ENCODE measurements around the gene UBE2H. TPM values are rescaled to one million over a fixed set of nuclear protein-coding genes. Genes with fewer than 3 reads are reported as not detected.
"Not testable (repeated sequence)": the region's sequence is repeated elsewhere in the genome, so short reads cannot be mapped to it uniquely, and the experiment has no call there.

UBE2H gene
- total RNA-seq, 1 experiment from 2014 or later = 34.7 TPM

DNA sequence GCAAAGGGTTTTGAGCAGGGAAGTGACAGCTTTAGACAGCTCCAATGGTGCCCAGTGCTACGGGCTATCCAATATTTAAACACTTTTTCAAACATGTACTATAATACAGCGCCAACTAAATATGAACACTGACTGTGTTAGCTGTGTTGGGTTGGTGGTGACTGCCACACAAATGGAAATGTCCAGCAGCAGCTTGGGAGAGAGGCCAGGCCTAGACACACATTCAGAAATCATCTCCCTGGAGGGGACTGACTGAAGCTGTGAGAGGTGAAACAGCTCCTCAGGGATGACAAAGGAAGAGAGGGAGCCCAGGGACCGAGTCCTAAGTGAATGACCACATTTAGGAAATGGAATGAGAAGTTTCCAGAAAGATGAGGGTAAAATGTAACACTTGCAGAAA is 115.8 kb downstream of the UBE2H start:
- Histone ChIP-seq H3K4me2 (ENCODE audit: low read depth, low read length, poor library complexity, severe bottlenecking) (no peak overlapping the region), H4K20me1 (ENCODE audit: insufficient read depth, low read depth, low read length) (no peaks in the 10 kb centered on the region), H3K4me1 (ENCODE audit: low read length) (no peaks in the 10 kb centered on the region), H3K9me3 (ENCODE audit: low read length) (no peaks in the 10 kb centered on the region), H3K27ac (ENCODE audit: low read length) (no peak overlapping the region), H3K9me2 (replicated peaks; ENCODE audit: insufficient read depth, low read length) (no peaks in the 10 kb centered on the region), H3K27me3 (ENCODE audit: low read length) (no peaks in the 10 kb centered on the region), H3K79me2 (ENCODE audit: low read length) (peaks cover 3% of the 10 kb centered on the region; the same call in 1 of the 2 replicates), H2AFZ (ENCODE audit: low read length) (no peak overlapping the region), H3K36me3 (ENCODE audit: insufficient read depth, low read length) (no peaks in the 10 kb centered on the region), H3K9ac (ENCODE audit: low read length) (no peak overlapping the region), H3K4me3 (ENCODE audit: low read length) (no peak overlapping the region)
- DNase-seq = no peak

DNA sequence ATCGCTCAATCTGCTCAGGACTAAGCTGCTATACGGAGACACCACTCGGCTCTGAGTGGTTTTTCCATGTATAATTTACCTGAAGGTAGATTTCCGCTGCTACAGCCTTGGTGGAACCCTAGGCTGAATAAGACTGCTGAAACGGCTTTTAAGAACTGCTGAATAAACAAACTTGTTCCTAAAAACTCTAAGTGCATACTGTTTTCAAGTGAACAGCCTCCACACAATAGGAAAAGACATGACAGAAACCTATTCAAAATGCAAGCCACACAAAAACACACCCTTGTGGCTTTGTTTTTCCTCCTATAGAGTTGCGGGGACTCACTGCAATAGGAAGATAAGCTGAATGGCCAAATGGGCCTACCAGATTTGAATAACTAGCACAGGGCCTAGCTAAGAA is 117.2 kb downstream of the UBE2H start:
- H3K36me3 ChIP-seq (ENCODE audit: insufficient read depth, low read length) = no peaks in the 10 kb centered on the region
- H3K4me2 ChIP-seq (ENCODE audit: low read depth, low read length, poor library complexity, severe bottlenecking) = no peak overlapping the region

DNA sequence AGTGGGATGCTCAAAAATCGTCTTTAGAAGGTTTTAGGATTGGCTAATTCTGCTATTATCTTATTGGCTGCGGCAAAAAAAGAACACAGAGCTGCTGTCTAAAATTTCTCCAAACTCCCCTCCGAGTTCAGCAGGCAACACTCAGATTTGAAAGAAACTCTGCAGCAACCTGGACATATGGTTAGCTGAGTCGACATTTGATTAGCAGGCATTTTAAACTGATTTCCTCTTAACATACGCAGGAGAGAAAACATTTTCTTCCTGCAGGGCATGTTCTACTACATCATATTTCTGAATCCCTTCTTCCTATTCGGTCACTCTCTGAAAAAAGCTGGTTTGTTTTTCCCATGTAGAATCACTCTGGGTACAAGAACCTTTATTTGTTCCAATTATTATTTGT is 119.4 kb downstream of the UBE2H start:
- not testable (repeated sequence) for H3K9me2 ChIP-seq (replicated peaks; ENCODE audit: insufficient read depth, low read length); H3K36me3 ChIP-seq (ENCODE audit: insufficient read depth, low read length); H4K20me1 ChIP-seq (ENCODE audit: insufficient read depth, low read depth, low read length); H3K9ac ChIP-seq (ENCODE audit: low read length); H3K27ac ChIP-seq (ENCODE audit: low read length); H3K4me3 ChIP-seq (ENCODE audit: low read length); DNase-seq; H2AFZ ChIP-seq (ENCODE audit: low read length); H3K27me3 ChIP-seq (ENCODE audit: low read length); H3K79me2 ChIP-seq (ENCODE audit: low read length); H3K9me3 ChIP-seq (ENCODE audit: low read length); H3K4me2 ChIP-seq (ENCODE audit: low read depth, low read length, poor library complexity, severe bottlenecking)
- H3K4me1 ChIP-seq (ENCODE audit: low read length) = peaks cover 12% of the 10 kb centered on the region

More for the DNA sequence above, 117.2 kb downstream of the UBE2H start:
- H3K79me2 ChIP-seq (ENCODE audit: low read length) = no peaks in the 10 kb centered on the region
- no peak overlapping the region for H3K4me3 ChIP-seq (ENCODE audit: low read length)
- no peak overlapping the region for H3K9ac ChIP-seq (ENCODE audit: low read length)
- no peaks in the 10 kb centered on the region for H3K27me3 ChIP-seq (ENCODE audit: low read length)
- H4K20me1 ChIP-seq (ENCODE audit: insufficient read depth, low read depth, low read length) = no peaks in the 10 kb centered on the region
- no peak for DNase-seq
- H3K9me2 ChIP-seq (replicated peaks; ENCODE audit: insufficient read depth, low read length) = no peaks in the 10 kb centered on the region
- H2AFZ ChIP-seq (ENCODE audit: low read length) = no peak overlapping the region
- peaks cover 2% of the 10 kb centered on the region for H3K4me1 ChIP-seq (ENCODE audit: low read length)
- no peak overlapping the region for H3K27ac ChIP-seq (ENCODE audit: low read length)
- no peaks in the 10 kb centered on the region for H3K9me3 ChIP-seq (ENCODE audit: low read length)

DNA sequence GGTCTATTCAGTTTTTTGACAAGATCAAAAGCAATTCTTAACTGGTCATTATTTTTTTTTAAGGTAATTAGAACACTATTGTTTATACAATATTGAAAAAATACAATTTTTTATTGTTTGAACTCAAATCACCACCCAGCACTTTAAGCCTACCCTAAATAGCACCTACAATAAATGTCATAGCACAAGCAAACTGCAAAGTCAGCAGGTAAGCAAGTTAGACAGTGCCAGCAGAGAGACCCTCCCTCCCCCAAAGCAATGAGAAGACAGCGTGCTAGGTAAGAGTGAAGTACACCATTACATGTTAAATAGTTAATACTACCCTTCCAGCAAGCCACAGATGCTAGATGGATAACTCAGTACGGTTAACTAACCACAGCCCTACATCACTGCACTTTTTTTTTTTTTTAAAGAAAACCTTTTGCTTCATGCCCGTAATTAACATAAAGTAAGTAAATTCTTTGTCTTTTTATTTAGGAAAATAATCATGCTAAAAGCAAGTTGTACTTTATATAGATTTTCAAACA is 120.0 kb downstream of the UBE2H start:
- Histone ChIP-seq H3K9me2 (replicated peaks; ENCODE audit: insufficient read depth, low read length) (no peaks in the 10 kb centered on the region), H3K36me3 (ENCODE audit: insufficient read depth, low read length) (no peaks in the 10 kb centered on the region), H4K20me1 (ENCODE audit: insufficient read depth, low read depth, low read length) (no peaks in the 10 kb centered on the region), H3K27ac (ENCODE audit: low read length) (no peak overlapping the region), H3K4me3 (ENCODE audit: low read length) (no peak overlapping the region), H3K79me2 (ENCODE audit: low read length) (no peaks in the 10 kb centered on the region), H3K4me2 (ENCODE audit: low read depth, low read length, poor library complexity, severe bottlenecking) (no peak overlapping the region), H3K9me3 (ENCODE audit: low read length) (no peaks in the 10 kb centered on the region), H3K4me1 (ENCODE audit: low read length) (peaks cover 12% of the 10 kb centered on the region), H3K27me3 (ENCODE audit: low read length) (no peaks in the 10 kb centered on the region), H2AFZ (ENCODE audit: low read length) (no peak overlapping the region), H3K9ac (ENCODE audit: low read length) (no peak overlapping the region)
- no peak for DNase-seq

DNA sequence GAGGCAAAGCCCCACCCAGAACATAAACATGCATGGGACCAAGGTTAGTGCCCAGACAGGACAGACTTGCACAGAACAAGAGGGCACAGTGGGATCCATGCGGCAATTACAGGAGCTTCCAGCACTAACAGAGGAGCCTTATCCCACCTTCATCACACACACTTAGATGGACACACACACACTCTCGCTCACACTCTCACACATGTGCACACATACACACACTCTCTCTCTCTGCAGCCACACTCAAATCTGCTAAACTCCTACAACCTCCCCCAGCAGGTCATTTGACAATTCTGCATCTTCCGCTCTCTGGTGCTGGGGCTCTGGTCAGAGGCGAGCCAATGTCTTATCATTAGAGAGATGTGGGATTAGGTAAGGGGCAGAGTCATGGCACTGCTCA is 120.5 kb downstream of the UBE2H start:
- no peak overlapping the region for H3K4me2 ChIP-seq (ENCODE audit: low read depth, low read length, poor library complexity, severe bottlenecking)
- H3K79me2 ChIP-seq (ENCODE audit: low read length) = no peaks in the 10 kb centered on the region
- no peak overlapping the region for H3K9ac ChIP-seq (ENCODE audit: low read length)
- no peaks in the 10 kb centered on the region for H3K9me2 ChIP-seq (replicated peaks; ENCODE audit: insufficient read depth, low read length)
- no peaks in the 10 kb centered on the region for H4K20me1 ChIP-seq (ENCODE audit: insufficient read depth, low read depth, low read length)
- DNase-seq = no peak
- no peak overlapping the region for H3K4me3 ChIP-seq (ENCODE audit: low read length)
- H2AFZ ChIP-seq (ENCODE audit: low read length) = no peak overlapping the region
- no peak overlapping the region for H3K27ac ChIP-seq (ENCODE audit: low read length)
- no peaks in the 10 kb centered on the region for H3K27me3 ChIP-seq (ENCODE audit: low read length)
- no peaks in the 10 kb centered on the region for H3K9me3 ChIP-seq (ENCODE audit: low read length)
- no peaks in the 10 kb centered on the region for H3K36me3 ChIP-seq (ENCODE audit: insufficient read depth, low read length)
- H3K4me1 ChIP-seq (ENCODE audit: low read length) = peaks cover 12% of the 10 kb centered on the region

DNA sequence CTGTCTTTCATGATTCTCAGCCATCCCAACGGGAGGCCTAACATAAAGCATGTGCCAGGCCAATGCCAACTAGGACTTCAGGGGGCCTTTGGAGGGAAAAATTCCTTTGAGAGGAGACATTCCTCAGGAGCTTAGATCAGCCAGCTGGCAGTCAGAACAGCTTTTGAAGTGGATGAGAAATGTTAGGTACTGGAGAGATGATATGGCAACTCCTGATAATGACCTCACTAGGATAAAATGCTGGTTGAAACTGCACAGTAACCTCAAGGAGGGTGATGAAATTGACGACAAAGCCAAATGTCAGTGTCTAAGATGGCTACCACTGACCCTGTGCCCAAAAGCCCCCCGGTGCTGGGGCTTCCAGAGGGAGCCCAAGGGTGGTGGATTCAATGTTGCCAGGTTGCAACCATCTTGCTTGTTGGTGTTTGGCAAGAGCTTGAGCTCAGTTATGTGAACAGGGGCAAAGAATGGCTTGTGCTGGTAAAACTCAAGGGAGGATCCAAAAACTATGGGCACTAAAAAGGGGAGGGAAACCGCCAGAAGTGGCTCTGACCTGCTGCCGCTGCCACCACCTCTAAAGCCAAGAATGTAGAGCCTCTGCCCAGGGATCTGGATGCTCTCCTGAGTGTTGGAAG is 121.2 kb downstream of the UBE2H start:
- Histone ChIP-seq H3K9me2 (replicated peaks; ENCODE audit: insufficient read depth, low read length) (no peaks in the 10 kb centered on the region), H3K36me3 (ENCODE audit: insufficient read depth, low read length) (no peaks in the 10 kb centered on the region), H3K9me3 (ENCODE audit: low read length) (no peaks in the 10 kb centered on the region), H4K20me1 (ENCODE audit: insufficient read depth, low read depth, low read length) (no peaks in the 10 kb centered on the region), H3K4me3 (ENCODE audit: low read length) (no peak overlapping the region), H3K79me2 (ENCODE audit: low read length) (no peaks in the 10 kb centered on the region), H3K4me2 (ENCODE audit: low read depth, low read length, poor library complexity, severe bottlenecking) (no peak overlapping the region), H3K27me3 (ENCODE audit: low read length) (no peaks in the 10 kb centered on the region), H3K4me1 (ENCODE audit: low read length) (peaks cover 12% of the 10 kb centered on the region), H3K9ac (ENCODE audit: low read length) (no peak overlapping the region), H3K27ac (ENCODE audit: low read length) (no peak overlapping the region), H2AFZ (ENCODE audit: low read length) (no peak overlapping the region)
- DNase-seq = no peak

DNA sequence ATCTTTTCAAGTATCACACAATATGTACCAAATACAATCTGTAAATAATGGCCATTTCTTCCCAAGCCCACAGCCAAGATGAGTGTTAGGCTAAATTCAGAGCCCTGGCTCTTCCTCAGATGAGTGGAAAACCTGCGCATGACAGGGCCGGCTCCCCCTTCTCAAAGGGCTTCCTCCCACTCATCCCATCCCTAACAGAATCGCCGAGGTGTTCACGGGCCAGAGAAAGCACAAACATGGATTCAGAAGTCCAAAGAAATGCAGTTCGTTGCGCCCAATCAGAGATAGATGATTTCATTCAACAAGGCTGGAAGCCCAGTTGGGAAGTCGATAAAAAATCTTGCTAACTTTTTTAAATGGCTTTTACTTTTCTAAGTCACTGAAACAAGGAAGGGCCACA is 121.8 kb downstream of the UBE2H start:
- Histone ChIP-seq H3K79me2 (ENCODE audit: low read length) (no peaks in the 10 kb centered on the region), H3K4me2 (ENCODE audit: low read depth, low read length, poor library complexity, severe bottlenecking) (no peak overlapping the region), H3K36me3 (ENCODE audit: insufficient read depth, low read length) (no peaks in the 10 kb centered on the region), H3K4me1 (ENCODE audit: low read length) (peaks cover 16% of the 10 kb centered on the region), H3K4me3 (ENCODE audit: low read length) (no peak overlapping the region), H4K20me1 (ENCODE audit: insufficient read depth, low read depth, low read length) (no peaks in the 10 kb centered on the region), H3K9me2 (replicated peaks; ENCODE audit: insufficient read depth, low read length) (no peaks in the 10 kb centered on the region), H3K27ac (ENCODE audit: low read length) (no peak overlapping the region), H3K27me3 (ENCODE audit: low read length) (no peaks in the 10 kb centered on the region), H3K9ac (ENCODE audit: low read length) (no peak overlapping the region), H3K9me3 (ENCODE audit: low read length) (no peaks in the 10 kb centered on the region), H2AFZ (ENCODE audit: low read length) (no peak overlapping the region)
- no peak for DNase-seq

DNA sequence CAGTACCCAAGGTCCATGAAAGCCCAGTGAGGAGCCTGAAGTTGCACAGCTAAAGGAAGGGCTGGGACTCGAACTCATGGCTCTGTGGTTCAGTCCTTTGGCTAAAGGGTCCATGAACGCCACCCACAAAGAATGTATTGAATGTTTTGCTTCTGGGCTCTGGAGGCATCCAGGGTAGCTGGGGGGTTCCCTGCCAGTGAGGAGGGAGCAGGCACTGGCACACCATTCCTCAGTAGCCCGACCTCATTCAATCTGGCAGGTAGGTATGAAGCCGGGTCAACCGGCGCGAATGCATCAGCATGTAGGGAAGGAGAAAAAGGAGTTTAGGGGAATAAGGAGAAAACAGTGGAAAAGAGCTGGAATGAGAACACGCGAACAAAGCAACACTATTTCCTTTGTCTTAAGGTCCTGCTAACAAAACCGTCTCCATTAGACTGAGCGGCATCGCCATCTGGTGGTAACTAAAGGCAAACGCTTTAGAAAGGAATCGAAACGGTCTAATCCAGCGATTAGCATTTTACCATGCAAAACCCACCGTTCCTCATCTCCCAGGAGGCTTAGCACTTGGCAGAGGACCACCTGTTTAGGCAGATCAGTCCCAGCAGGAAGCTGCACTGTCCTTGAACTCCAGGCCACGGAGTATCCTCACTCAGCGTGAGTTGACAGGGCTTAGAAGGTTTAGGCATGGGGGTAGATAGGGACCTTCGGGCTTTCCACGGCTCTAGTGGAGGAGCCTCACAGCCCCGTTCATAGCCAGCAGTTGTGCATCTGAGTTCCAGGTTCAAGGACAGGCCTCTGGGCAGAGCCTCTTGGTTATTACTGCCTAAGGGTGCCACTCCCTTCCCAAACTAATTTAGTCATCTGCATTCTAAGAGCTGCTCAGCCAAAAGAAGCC is 122.8 kb downstream of the UBE2H start:
- Histone ChIP-seq H3K9ac (ENCODE audit: low read length) (peak overlapping the region; percentile 54), H3K79me2 (ENCODE audit: low read length) (no peaks in the 10 kb centered on the region), H3K9me2 (replicated peaks; ENCODE audit: insufficient read depth, low read length) (no peaks in the 10 kb centered on the region), H3K4me2 (ENCODE audit: low read depth, low read length, poor library complexity, severe bottlenecking) (peak overlapping the region; percentile 67), H2AFZ (ENCODE audit: low read length) (no peak overlapping the region), H3K27me3 (ENCODE audit: low read length) (no peaks in the 10 kb centered on the region), H3K9me3 (ENCODE audit: low read length) (no peaks in the 10 kb centered on the region), H3K4me3 (ENCODE audit: low read length) (peak overlapping the region; percentile 40; the same call in 1 of the 2 replicates), H3K27ac (ENCODE audit: low read length) (no peak overlapping the region), H3K4me1 (ENCODE audit: low read length) (peaks cover 23% of the 10 kb centered on the region), H3K36me3 (ENCODE audit: insufficient read depth, low read length) (no peaks in the 10 kb centered on the region), H4K20me1 (ENCODE audit: insufficient read depth, low read depth, low read length) (no peaks in the 10 kb centered on the region)
- DNase-seq = peak; percentile 94

Data from Karpas-422 (cell line).